Fibroblast of upper back skin (primary cell): ENCODE results near the gene GLT8D1.
"Not testable (repeated sequence)": the region's sequence is repeated elsewhere in the genome, so short reads cannot be mapped to it uniquely, and the experiment has no call there.

Experiments
- DNase-seq: peaks from one replicate; pipeline ENCODE4 v3.0.0-alpha.2; 2013

GLT8D1 gene, protein sequence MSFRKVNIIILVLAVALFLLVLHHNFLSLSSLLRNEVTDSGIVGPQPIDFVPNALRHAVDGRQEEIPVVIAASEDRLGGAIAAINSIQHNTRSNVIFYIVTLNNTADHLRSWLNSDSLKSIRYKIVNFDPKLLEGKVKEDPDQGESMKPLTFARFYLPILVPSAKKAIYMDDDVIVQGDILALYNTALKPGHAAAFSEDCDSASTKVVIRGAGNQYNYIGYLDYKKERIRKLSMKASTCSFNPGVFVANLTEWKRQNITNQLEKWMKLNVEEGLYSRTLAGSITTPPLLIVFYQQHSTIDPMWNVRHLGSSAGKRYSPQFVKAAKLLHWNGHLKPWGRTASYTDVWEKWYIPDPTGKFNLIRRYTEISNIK

DNA sequence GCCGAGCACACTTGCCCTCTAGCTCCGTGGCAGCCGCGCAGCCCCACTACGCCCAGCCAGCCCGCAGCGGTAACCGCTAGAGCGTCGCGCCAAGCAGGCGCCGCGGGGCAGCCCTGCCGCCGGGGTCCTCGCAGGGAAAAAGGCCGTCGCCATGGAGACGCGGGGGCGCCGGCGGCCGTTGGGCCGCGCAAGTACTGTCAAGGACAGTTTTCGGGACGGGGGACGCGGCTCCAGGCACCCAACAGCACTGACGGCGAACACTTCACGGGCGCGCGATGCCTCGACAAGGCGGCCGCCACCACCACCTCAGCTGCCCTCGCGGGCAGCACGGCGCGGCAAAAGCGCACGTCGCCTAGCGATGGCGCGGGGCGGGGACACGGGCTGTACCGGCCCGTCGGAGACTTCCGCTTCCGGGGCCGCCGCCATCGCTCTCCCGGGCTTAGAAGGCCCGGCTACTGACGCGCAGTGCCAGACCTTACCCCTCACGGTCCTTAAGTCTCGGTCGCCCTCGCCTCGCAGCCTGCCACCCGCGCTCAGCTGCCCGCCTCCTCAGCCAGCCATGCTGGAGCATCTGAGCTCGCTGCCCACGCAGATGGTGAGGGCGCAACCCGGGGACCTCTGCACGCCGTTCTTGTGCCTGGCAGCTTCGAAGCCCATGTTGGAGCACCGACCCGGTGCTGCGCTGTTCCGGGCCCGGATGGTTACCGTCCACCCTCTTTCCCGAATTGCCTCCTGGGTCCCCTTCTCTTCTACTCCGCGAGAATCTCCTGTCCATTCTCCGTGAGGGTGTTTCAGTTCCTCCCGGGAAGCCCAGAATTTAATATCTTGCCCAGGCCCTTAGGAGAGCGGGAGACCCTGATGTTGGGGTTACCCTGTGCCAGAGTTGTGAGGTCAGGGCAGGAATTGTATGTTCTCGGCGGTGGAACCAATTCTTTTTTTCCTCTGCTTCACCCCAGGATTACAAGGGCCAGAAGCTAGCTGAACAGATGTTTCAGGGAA, at the start of gene GLT8D1, which contains the start of gene SPCS1:
Gene GLT8D1, minus strand, starts transcription at position 104 of the 999 bp plus-strand sequence. CDS start 5,331 bp downstream, outside the sequence.
Gene SPCS1, plus strand, starts transcription at position 419 of the 999 bp plus-strand sequence. Its CDS starts 141 bp downstream, at position 560.
- peak; percentile 79 for DNase-seq

DNA sequence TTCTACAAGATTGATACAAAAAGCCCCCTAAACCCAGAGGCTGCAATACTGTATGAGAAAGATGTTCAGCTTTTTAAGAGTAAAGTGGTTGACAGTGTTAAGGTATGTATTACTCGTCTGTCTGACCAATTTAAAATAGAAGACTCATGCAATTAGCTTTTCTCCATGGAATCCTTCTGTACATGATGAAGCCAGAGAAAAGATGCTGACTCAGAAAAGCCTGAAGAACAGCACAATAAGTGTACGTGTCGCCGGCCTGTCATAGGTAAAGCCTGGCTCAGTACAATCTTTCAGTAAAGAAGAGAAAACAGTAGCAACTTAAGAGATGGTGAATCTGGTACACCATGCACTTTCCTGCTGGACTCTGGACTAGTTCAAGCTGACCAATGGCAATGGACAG, 48.8 kb upstream of the GLT8D1 start:
- no peak for DNase-seq

DNA sequence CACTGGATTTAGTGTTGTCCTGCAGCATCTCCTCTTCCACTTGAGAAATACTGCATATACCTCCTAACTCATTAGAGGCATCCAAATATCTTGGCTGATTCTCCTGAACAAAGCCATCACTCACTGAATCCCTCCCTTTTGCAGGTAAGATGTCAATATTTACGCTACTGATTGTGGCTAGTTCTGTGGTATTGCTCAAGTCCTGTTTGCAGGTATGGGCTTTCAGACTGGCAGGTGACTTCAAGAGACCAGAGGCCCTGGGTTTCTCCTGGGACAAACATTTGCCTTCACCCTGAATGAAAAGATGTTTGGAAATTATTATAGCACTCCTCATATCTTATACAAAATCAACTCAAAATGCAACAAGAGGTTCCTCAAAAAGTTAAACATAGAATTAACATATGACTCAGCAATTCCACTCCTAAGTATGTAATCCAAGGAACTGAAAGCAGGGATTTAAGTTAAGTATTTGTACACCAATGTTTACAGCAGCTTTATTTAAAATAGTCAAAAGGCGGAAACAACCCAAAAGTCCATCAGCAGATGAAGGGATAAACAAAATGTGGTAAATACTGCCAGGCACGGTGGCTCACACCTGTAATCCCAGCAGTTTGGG, 46.6 kb upstream of the GLT8D1 start:
- DNase-seq: no peak

DNA sequence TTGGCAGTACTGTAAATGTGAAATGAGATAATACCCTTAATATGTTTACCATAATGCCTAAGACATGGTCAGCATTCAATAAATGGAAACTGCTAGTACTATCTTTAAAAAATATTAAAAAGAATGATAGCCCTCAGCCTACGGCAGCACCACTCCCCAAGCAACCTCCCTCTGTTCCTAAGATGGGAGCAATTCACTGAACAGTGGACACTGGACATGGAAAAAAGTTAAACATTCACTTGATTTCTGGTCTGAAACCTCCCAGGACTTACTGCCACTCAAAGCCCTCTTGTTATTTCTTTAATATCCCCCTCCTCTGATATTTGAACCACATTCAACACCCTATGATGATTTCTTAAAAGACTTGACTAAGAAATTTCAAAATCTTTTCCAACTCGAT, 38.1 kb upstream of the GLT8D1 start:
- DNase-seq: no peak

DNA sequence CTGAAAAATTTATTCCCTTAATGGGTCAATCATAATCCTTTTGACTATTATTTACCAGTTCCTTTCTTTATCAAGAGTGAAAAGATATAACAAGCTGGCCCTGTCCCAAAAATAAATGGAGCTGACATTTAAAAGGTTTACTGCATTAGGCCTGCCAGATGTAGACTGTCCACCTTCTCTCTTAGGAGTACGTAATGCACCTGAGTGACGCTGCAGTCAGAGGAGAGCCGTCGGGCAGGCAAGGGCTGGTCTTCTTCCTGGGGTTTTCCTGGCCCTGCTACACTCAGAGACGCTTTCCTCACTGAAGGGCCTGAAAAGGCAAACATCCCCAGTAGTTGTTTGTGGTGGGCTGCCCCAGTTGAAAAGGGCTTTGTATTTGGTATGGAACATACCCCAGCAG, 37.6 kb upstream of the GLT8D1 start:
- no peak for DNase-seq

DNA sequence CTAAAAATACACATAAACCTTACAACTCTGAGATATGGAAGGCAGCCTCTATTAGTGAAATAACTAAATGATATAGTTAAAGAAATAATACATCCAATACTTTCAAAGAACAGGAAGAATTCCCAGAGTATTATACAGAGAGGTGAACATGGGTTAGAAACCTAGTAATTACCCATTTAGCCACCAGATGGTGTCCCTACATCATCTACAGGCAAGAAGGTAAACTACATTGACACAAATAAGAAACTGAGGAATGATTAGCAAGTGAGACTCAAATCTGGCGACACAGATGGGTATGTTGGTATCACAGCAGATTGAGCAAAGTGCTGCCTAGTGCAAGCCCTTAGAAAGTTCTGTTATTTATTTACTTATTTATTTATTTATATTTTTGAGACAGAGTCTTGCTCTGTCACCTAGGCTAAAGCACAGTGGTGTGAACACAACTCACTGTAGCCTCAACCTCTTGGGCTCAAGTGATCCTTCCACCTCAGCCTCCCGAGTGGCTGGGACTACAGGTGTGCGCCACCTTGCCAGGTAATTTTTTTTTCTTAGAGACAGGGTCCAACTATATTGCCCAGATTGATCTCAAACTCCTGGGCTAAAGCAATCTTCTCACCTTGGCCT, 36.9 kb upstream of the GLT8D1 start:
- DNase-seq: peak; percentile 23

DNA sequence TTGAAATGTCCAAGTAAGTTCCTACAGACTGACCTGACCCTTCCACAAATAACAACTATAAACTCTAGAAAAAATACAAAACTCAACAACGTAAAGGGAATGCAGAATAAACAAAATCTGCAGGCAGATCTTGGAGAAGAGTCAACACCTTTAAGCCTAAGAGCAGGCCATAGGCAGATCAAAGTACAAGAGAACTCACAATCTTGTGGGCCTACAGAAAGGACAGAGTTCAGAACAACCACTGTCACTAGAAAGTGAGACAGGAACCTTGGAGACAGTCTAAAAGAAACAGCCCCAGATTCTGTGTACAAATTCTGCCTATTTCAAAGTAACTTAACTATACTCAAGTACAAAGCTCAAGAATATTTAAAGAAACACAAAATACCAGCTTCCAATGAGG, 34.1 kb upstream of the GLT8D1 start:
- no peak for DNase-seq

DNA sequence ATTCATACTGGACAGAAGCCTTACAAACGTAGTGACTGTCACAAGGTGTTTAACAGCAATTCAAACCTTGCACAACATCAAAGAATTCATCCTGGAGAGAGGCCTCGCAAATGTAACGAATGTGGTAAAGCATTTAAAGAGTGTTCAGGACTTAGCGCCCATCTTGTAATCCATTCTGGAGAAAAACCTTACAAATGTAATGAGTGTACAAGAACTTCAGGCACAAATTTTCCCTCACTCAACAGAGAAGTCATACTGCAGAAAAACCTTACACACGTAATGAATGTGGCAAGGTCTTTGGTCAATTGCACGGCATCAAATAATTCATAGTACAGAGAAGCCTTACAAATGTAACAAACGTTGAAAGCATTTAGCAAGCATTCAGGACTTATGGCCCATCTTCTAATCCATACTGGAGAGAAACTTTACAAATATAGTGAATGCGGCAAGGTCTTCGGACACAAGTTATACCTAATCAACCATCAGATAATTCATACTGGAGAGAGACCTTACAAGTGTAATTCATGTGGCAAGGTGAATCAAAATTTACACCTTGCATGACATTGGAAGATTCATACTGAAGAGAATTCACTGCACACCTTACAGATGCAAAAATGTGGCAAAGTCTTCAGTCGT, 27.8 kb upstream of the GLT8D1 start:
- DNase-seq: no peak

DNA sequence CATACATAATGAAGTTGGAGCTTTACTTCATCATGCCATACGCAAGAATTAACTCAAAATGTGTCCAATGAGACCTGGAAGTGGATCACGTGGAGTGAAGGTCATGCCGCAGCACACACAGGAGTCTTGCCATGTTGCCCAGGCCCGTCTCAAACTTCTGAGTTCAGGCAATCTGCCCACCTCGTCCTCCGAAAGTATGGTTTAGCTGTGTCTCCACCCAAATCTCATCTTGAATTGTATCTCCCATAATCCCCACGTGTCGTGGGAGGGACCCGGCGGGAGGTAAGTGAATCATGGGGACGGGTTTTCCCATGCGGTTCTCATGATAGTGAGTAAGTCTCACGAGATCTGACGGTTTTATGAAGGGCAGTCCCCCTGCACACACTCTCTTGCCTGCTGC, 26.0 kb upstream of the GLT8D1 start:
- no peak for DNase-seq

DNA sequence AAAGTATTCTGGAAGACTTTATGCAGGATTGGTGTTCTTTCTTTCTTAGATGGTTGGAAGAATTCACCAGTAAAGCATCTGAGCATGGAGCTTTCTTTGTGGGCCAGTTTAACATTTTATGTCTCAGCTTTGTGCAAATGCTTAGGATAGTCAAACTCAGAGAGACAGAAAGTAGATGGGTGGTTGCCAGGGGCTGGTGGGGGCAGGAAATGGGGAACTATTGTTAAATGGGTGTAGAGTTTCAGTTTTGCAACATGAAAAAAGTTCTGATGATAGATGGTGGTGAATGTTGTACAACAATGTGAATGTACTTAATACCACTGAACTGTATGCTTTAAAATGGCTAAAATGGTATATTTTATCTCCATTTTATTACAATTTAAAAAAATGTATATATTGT, 25.1 kb upstream of the GLT8D1 start:
- no peak for DNase-seq

DNA sequence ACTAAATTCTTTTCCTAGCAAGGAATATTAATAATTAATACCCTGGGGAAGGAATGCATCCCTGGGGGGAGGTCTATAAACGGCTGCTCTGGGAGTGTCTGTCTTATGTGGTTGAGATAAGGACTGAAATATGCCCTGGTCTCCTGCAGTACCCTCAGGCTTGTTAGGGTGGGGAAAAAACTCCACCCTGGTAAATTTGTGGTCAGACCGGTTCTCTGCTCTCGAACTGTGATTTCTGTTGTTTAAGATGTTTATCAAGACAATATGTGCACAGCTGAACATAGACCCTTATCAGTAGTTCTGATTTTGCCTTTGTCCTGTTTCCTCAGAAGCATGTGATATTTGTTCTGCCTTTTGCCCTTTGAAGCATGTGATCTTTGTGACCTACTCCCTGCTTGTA, 23.2 kb upstream of the GLT8D1 start:
- not testable (repeated sequence) for DNase-seq

DNA sequence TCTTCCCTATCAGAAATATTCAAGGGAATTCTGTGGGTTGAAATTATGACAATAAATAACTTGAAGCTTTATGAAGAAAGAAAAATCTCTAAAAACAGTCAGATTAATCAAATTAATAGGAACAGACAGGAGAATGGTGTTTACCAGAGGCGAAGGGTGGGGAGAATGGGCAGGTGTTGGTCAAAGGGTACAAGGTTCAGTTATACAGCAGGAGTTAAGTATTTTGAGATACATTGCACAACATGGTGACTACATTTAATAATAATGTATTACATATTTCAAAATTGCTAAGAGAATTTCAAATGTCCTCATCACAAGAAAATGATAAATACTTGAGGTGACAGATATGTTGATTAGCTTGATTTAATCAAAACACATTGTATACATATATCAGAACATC, 18.9 kb upstream of the GLT8D1 start:
- DNase-seq: no peak

DNA sequence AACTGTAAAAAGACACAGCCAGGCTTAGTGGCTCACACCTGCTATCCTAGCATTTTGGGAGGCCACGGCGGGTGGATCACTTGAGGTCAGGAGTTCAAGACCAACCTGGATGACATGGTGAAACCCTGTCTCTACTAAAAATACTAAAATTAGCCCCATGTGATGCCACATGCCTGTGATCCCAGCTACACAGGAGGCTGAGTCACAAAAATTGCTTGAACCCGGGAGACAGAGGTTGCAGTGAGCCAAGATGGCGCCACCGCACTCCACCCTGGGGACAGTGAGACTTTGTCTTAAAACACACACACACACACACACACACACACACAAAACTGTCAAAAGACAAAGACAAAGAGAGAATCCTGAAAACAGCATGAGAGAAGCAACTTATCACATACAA, 18.3 kb upstream of the GLT8D1 start:
- DNase-seq: no peak

DNA sequence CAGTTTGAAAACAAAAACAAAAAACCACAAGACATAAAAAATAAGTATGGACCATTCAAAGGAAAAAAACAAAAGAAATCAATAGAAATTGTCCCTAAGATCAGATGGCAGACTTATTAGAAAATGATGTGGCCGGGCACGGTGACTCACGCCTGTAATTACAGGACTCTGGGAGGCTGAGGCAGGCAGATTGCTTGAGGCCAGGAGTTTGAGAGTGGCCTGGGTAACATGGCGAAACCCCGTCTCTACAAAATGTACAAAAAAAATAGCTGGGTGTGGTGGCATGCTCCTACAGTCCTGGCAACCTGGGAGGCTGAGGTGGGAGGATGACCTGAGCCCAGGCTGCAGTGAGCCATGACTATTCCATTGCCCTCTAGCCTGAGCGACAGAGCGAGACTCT, 16.9 kb upstream of the GLT8D1 start:
- no peak for DNase-seq

DNA sequence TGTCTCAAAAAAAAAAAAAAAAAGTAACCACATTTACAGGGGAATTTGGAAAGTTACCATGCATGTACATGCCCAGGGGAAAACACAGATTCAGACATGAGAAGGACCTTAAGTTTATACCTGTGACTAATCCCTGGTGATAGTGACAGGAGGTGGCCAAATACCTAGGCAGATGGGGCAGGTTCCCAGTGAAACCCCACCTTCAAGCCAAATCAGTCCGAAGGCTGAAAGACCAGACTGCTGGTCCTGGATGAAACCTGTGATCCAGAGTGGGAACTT, 16.1 kb upstream of the GLT8D1 start:
- DNase-seq: no peak

DNA sequence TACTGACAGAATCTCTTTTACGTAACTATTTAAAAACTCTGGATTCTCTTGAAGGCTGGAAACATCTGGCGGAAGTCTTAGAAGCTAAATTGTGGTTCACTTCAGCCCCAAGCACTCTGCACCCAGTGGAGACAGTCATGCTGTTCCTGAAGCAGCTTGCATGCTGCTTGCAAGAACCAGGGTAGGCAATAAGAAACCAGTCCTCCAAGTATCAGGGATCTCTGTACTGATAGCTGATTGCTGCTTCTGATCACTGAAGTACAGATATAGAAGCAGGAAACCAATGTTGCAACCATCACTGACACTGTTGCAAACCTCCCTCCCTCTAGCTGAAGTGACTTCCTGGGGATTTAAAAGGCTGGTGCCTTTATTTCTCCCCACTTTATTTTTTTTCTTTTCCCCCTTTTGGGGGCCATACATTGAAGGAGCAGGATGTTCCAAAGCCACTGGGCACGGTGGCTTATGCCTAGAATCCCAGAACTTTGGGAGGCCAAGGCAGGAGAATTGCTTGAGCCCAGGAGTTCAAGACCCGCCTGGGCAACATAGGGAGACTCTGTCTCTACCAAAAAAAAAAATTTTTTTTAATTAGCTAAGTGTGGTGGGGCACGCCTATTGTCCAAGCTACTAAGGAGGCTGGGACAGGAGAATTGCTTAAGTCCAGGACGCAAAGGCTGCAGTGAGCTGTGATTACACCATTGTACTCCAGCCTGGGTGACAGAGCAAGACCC, 15.6 kb upstream of the GLT8D1 start:
- no peak for DNase-seq

DNA sequence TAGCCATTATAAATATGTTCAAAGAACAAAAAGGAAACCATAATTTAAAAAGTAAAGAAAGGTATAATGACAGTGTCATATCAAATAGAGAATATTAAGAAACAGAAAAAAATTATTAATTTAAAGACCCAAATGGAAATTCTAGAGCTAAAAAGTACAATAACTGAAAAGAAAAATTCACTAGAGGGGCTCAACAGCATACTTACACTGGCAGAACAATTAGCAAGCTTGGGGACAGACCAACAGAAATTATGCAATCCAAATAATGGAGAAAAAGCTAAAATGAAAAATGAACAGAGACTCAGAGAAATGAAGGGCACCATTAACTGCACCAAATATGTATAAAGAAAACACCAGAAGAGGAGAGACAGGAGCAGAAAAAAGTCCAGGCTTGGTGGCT, 14.0 kb upstream of the GLT8D1 start:
- no peak for DNase-seq

DNA sequence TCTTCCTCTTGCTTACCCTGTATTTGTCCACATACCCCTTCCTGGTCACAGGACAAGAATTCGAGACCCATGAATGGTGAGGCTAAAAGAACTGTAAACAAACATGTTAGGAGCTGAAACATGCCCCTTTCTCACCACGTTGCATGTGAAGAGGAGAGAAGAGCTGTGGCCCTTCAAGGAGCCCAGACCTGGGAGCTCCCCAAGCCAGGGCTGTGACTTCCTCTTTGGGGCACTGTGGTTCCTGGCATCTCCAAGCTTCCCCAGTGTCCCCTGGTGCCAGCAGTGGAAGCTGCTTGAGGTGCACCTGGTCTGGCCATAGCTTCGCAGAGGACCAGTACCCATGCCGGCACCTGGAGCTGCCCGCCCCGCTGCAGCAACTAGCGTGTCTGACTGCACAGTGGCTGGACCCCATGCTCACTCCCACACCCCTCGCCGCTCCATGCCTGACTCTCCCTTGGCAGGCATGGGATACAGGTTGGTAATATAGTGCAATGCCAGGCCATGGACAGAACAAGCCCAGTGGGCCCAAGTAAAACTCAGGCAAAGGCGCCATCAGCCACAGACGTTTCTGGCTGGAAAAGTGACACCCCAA, 10.2 kb upstream of the GLT8D1 start:
- DNase-seq: no peak

DNA sequence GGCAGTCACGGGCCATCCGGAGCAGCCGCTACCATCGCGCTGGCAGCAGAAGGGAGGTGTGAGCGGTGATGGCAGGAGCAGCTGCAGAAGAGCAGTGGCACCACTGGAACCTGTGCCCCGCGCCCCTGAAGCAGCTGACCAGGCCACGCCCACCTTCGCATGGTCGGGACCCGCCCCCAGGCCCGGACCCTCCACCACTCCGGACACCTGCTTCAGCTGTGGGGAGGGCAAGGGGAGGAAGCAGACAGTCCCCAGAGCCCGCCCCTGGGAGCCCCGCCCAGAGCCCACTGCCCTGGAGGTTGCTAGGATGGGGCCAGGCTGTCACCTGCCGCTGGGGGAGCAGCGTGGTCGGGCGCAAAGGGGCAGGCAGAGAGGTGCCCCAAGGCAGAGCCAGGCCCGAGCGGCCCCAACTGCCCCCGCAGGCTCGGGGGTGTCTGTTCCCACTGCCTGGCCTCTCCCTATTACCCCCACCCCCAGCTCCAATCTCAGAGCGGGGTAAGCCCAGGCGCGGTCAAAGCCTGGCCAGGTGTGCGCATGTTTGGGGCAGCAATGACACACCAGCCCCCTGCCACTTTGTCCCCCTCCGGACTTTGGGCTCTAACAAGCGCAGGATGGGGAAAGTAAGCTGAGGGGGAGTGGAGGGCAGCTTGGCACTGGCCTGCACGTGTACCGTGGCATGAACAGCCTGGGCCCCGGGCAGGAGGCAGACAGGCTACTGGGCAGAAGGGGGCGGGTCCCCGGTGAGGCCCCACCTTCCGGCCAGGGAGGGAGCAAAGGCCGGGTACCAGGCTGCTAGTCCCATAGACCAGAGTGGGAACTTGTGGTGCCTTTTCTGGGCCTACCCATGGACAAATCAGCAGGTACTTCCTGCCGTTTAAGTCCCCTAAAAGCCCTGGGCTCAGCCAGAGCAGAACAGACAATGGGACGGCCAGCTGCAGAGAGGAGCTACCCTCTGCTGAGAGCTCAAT, 9.0 kb upstream of the GLT8D1 start:
- DNase-seq: no peak
